ENCODE measurements around the gene CNOT1. TPM values are rescaled to one million over a fixed set of nuclear protein-coding genes. Genes with fewer than 3 reads are reported as not detected.
"Not testable (repeated sequence)": the region's sequence is repeated elsewhere in the genome, so short reads cannot be mapped to it uniquely, and the experiment has no call there.

CNOT1 gene
- polyA plus RNA-seq, 1 donor from 2014 or later: 66.2 TPM

DNA sequence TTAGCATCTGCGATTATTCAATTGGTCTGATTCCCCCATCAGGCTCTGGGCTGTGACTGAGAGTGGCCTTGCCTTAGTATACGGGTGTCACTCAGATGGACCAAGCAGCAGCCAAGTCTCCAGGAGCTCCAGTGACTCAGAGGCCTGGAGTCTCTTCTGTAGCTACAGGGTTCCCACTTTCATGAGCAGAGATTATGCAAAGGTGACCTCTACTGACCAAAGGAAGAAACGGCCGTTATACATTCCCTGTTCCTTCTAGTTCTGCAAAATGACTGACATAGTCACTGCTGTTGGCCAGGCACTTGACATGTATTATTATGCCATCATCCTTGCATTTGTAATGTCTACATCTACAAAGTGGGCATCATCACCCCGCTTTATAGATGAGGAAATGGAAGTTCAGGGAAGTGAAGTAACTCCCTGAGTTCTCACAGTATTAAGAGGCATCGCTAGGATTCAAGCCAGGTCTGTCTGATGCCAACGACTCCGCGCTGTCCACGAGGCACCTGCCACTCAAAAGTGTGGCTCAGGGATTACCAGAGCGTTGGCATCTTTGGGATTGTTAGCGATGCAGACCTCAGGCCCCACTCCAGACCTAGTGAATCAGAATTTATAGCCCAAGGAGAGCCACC is 31.7 kb upstream of the CNOT1 start:
- no peak overlapping the region for H3K27ac ChIP-seq (ENCODE audit: low read length)
- H3K9me2 ChIP-seq (ENCODE audit: insufficient read depth, low read length): no peaks in the 10 kb centered on the region
- H3K36me3 ChIP-seq (ENCODE audit: insufficient read depth, low read length): no peaks in the 10 kb centered on the region
- no peak overlapping the region for H3K4me3 ChIP-seq (ENCODE audit: low read length)
- no peaks in the 10 kb centered on the region for H3K79me2 ChIP-seq (replicated peaks; ENCODE audit: insufficient read depth, low read length)
- TF ChIP-seq, protein P1, sequence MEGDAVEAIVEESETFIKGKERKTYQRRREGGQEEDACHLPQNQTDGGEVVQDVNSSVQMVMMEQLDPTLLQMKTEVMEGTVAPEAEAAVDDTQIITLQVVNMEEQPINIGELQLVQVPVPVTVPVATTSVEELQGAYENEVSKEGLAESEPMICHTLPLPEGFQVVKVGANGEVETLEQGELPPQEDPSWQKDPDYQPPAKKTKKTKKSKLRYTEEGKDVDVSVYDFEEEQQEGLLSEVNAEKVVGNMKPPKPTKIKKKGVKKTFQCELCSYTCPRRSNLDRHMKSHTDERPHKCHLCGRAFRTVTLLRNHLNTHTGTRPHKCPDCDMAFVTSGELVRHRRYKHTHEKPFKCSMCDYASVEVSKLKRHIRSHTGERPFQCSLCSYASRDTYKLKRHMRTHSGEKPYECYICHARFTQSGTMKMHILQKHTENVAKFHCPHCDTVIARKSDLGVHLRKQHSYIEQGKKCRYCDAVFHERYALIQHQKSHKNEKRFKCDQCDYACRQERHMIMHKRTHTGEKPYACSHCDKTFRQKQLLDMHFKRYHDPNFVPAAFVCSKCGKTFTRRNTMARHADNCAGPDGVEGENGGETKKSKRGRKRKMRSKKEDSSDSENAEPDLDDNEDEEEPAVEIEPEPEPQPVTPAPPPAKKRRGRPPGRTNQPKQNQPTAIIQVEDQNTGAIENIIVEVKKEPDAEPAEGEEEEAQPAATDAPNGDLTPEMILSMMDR (IDR thresholded peaks at IDR 0.05; ENCODE audit: poor library complexity, severe bottlenecking): peak; percentile 77
- TF ChIP-seq TAF1 (IDR thresholded peaks at IDR 0.05; ENCODE audit: low read depth): no peak
- peak; percentile 78 for TF ChIP-seq RAD21 (conservative IDR thresholded peaks at IDR 0.05)
- TF ChIP-seq POLR2AphosphoS5 (IDR thresholded peaks at IDR 0.05): no peak
- peak; percentile 73 for TF ChIP-seq SMC3 (conservative IDR thresholded peaks at IDR 0.05; ENCODE audit: poor library complexity)
- TF ChIP-seq EZH2 (IDR thresholded peaks at IDR 0.05; ENCODE audit: borderline replicate concordance, insufficient read depth, low read length, poor library complexity, severe bottlenecking): no peak
- no peak overlapping the region for H3K4me2 ChIP-seq (ENCODE audit: low read length)
- H4K20me1 ChIP-seq (ENCODE audit: insufficient read depth): no peaks in the 10 kb centered on the region
- H3K9me3 ChIP-seq (ENCODE audit: low read length): no peaks in the 10 kb centered on the region
- no peak overlapping the region for H2AFZ ChIP-seq (ENCODE audit: low read depth, low read length)
- no peaks in the 10 kb centered on the region for H3F3A ChIP-seq (ENCODE audit: insufficient read depth, low read length, poor library complexity, severe bottlenecking)
- no peak overlapping the region for H3K9ac ChIP-seq (ENCODE audit: low read length)
- no peaks in the 10 kb centered on the region for H3K27me3 ChIP-seq (ENCODE audit: insufficient read depth, low read depth, low read length)

DNA sequence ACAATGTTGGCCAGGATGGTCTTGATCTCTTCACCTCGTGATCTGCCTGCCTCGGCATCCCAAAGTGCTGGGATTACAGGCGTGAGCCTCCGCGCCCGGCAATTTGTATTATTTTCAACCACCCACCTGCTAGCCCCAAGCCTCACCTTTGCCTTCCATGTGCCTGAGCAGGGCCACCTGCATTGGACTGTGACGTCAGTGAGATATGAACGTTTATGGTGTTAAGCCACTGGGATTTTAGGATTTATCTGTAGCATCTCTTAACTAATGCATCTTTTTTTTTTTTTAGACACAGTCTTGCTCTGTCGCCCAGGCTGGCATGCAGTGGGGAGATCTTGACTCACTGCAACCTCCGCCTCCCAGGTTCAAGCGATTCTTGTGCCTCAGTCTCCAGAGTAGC is 30.3 kb upstream of the CNOT1 start:
- not testable (repeated sequence) for H3K4me3 ChIP-seq (ENCODE audit: low read length); H3F3A ChIP-seq (ENCODE audit: insufficient read depth, low read length, poor library complexity, severe bottlenecking); H3K27me3 ChIP-seq (ENCODE audit: insufficient read depth, low read depth, low read length); H3K4me2 ChIP-seq (ENCODE audit: low read length); H3K79me2 ChIP-seq (replicated peaks; ENCODE audit: insufficient read depth, low read length); H2AFZ ChIP-seq (ENCODE audit: low read depth, low read length); H3K36me3 ChIP-seq (ENCODE audit: insufficient read depth, low read length); H3K9ac ChIP-seq (ENCODE audit: low read length); H3K9me3 ChIP-seq (ENCODE audit: low read length); H4K20me1 ChIP-seq (ENCODE audit: insufficient read depth); H3K27ac ChIP-seq (ENCODE audit: low read length); H3K9me2 ChIP-seq (ENCODE audit: insufficient read depth, low read length)

DNA sequence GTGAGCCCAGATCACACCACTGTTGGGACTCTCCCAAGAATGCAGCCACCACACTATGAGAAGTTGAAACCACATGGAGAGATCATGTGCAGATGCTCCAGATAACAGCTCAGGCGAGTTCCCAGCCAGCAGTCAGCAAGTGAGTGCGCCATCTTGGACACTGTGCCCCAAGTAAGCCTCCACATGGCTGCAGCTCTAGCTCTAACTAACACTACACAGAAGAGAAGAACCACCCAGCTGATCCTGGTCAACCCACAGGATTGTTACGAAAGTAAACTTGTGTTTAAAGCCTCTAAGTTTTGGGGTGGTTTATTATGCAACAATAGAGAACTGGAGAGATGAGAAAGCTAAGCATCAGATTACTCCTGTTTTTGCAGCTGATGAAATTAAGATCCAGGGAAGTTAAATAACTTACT is 29.2 kb upstream of the CNOT1 start:
- Histone ChIP-seq H3F3A (ENCODE audit: insufficient read depth, low read length, poor library complexity, severe bottlenecking) (no peaks in the 10 kb centered on the region), H3K27ac (ENCODE audit: low read length) (no peak overlapping the region), H4K20me1 (ENCODE audit: insufficient read depth) (no peaks in the 10 kb centered on the region), H3K4me2 (ENCODE audit: low read length) (no peak overlapping the region), H3K9me2 (ENCODE audit: insufficient read depth, low read length) (no peaks in the 10 kb centered on the region), H3K9me3 (ENCODE audit: low read length) (no peaks in the 10 kb centered on the region), H3K27me3 (ENCODE audit: insufficient read depth, low read depth, low read length) (no peaks in the 10 kb centered on the region), H3K36me3 (ENCODE audit: insufficient read depth, low read length) (no peaks in the 10 kb centered on the region), H3K9ac (ENCODE audit: low read length) (no peak overlapping the region), H3K79me2 (replicated peaks; ENCODE audit: insufficient read depth, low read length) (no peaks in the 10 kb centered on the region), H3K4me3 (ENCODE audit: low read length) (no peak overlapping the region), H2AFZ (ENCODE audit: low read depth, low read length) (no peak overlapping the region)
- TF ChIP-seq, protein P2, sequence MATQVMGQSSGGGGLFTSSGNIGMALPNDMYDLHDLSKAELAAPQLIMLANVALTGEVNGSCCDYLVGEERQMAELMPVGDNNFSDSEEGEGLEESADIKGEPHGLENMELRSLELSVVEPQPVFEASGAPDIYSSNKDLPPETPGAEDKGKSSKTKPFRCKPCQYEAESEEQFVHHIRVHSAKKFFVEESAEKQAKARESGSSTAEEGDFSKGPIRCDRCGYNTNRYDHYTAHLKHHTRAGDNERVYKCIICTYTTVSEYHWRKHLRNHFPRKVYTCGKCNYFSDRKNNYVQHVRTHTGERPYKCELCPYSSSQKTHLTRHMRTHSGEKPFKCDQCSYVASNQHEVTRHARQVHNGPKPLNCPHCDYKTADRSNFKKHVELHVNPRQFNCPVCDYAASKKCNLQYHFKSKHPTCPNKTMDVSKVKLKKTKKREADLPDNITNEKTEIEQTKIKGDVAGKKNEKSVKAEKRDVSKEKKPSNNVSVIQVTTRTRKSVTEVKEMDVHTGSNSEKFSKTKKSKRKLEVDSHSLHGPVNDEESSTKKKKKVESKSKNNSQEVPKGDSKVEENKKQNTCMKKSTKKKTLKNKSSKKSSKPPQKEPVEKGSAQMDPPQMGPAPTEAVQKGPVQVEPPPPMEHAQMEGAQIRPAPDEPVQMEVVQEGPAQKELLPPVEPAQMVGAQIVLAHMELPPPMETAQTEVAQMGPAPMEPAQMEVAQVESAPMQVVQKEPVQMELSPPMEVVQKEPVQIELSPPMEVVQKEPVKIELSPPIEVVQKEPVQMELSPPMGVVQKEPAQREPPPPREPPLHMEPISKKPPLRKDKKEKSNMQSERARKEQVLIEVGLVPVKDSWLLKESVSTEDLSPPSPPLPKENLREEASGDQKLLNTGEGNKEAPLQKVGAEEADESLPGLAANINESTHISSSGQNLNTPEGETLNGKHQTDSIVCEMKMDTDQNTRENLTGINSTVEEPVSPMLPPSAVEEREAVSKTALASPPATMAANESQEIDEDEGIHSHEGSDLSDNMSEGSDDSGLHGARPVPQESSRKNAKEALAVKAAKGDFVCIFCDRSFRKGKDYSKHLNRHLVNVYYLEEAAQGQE (IDR thresholded peaks at IDR 0.05; ENCODE audit: borderline replicate concordance): no peak
- TF ChIP-seq EP300 (conservative IDR thresholded peaks at IDR 0.05; ENCODE audit: poor library complexity, severe bottlenecking) (no peak), MXI1 (conservative IDR thresholded peaks at IDR 0.05; ENCODE audit: poor library complexity, severe bottlenecking) (no peak), POLR2AphosphoS5 (IDR thresholded peaks at IDR 0.05) (no peak), SMC3 (conservative IDR thresholded peaks at IDR 0.05; ENCODE audit: poor library complexity) (no peak), EZH2 (IDR thresholded peaks at IDR 0.05; ENCODE audit: borderline replicate concordance, insufficient read depth, low read length, poor library complexity, severe bottlenecking) (no peak), TAF1 (IDR thresholded peaks at IDR 0.05; ENCODE audit: low read depth) (no peak), RAD21 (conservative IDR thresholded peaks at IDR 0.05) (no peak)
- TF ChIP-seq, protein P1 (IDR thresholded peaks at IDR 0.05; ENCODE audit: poor library complexity, severe bottlenecking): no peak
